H1 (cell line): ENCODE data around the gene SLC17A1. TPM values are rescaled to one million over a fixed set of nuclear protein-coding genes. Genes with fewer than 3 reads are reported as not detected.

Source experiments
- CTCF ChIA-PET: fragments of 300-600 bp; sonication (Branson Sonifier 250); formaldehyde crosslinking; loops from one replicate; lab custom pipeline; 2021; ENCODE audit not compliant: partially characterized antibody; lab: Charles Lee
- POLR2A ChIA-PET: fragments of 300-600 bp; sonication (Branson Sonifier 250); formaldehyde crosslinking; loops from one replicate; lab custom pipeline; 2021; ENCODE audit warnings: inconsistent platforms; ENCODE audit not compliant: partially characterized antibody; lab: Charles Lee
- DNase-seq, 2 experiments: peaks; one replicate each; pipeline versions ENCODE4 v3.0.0 to v3.0.0-alpha.2; 2010 to 2022; ENCODE audit warnings: low spot score in 2 of 2, low read depth in 1 of 2, mixed read lengths in 1 of 2
- FAIRE-seq: peaks from 2 replicates; lab custom pipeline; 2011; peaks lifted over from hg19 to GRCh38; lab: Jason Lieb, UNC
- H2AFZ ChIP-seq: 2 replicates; pipeline ENCODE4 v1.8.1; 2012; ENCODE audit warnings: low read length, inconsistent platforms
- H2AK5ac ChIP-seq: 2 replicates; pipeline ENCODE4 v1.6.1; 2013; ENCODE audit warnings: low read depth, low read length
- H2BK120ac ChIP-seq: replicated peaks from 2 replicates; pipeline ENCODE3; 2013; ENCODE audit warnings: low read depth, low read length, inconsistent platforms
- H2BK12ac ChIP-seq: 2 replicates; pipeline ENCODE4 v1.6.1; 2013; ENCODE audit warnings: low read depth, low read length
- H2BK15ac ChIP-seq: 2 replicates; pipeline ENCODE4 v1.6.1; 2013; ENCODE audit warnings: low read length
- H2BK20ac ChIP-seq: 2 replicates; pipeline ENCODE4 v1.6.1; 2013; ENCODE audit warnings: low read length
- H2BK5ac ChIP-seq: 2 replicates; pipeline ENCODE4 v1.6.1; 2013; ENCODE audit warnings: low read depth, low read length
- H3K14ac ChIP-seq: 2 replicates; pipeline ENCODE4 v1.6.1; 2013; ENCODE audit warnings: inconsistent platforms; ENCODE audit not compliant: insufficient read length
- H3K18ac ChIP-seq: 2 replicates; pipeline ENCODE4 v1.6.1; 2013; ENCODE audit warnings: low read length; ENCODE audit errors: extremely low read depth
- H3K23ac ChIP-seq: 2 replicates; pipeline ENCODE4 v1.6.1; 2013; ENCODE audit warnings: inconsistent platforms; ENCODE audit not compliant: insufficient read length
- H3K23me2 ChIP-seq: 2 replicates; pipeline ENCODE4 v1.6.1; 2013; ENCODE audit warnings: low read depth, low read length
- H3K27ac ChIP-seq: 2 replicates; pipeline ENCODE4 v1.6.1; 2011; ENCODE audit warnings: low read depth, low read length, inconsistent platforms
- H3K27me3 ChIP-seq, 4 experiments: replicated peaks in 1 of 4; 1 replicate in 1 of 4; 2 replicates in 3 of 4; pipeline versions ENCODE4 v1.6.1 to v1.8.1; 2011 to 2013; ENCODE audit warnings: low read length in 3 of 4, mild to moderate bottlenecking in 3 of 4, inconsistent platforms in 2 of 4, mixed read lengths in 2 of 4, moderate library complexity in 1 of 4; ENCODE audit not compliant: control insufficient read depth in 3 of 4, insufficient read depth in 3 of 4; ENCODE audit errors: extremely low read depth in 1 of 4
- H3K36me3 ChIP-seq, 4 experiments: 2 replicates each; pipeline versions ENCODE4 v1.6.1 to v1.8.1; 2011 to 2013; ENCODE audit warnings: mild to moderate bottlenecking in 4 of 4, low read length in 3 of 4, moderate library complexity in 2 of 4, control low read depth in 1 of 4, inconsistent platforms in 1 of 4; ENCODE audit not compliant: insufficient read depth in 4 of 4, control insufficient read depth in 2 of 4
- H3K4ac ChIP-seq: replicated peaks from 2 replicates; pipeline ENCODE3; 2013; ENCODE audit warnings: low read length, low read depth, mixed read lengths, inconsistent platforms; ENCODE audit not compliant: insufficient read length
- H3K4me1 ChIP-seq, 4 experiments: replicated peaks in 1 of 4; 1 replicate in 1 of 4; 2 replicates in 3 of 4; pipeline versions ENCODE4 v1.6.1 to v1.8.1; 2011 to 2013; ENCODE audit warnings: low read length in 3 of 4, inconsistent platforms in 2 of 4, mixed read lengths in 1 of 4; ENCODE audit not compliant: insufficient read depth in 4 of 4, control insufficient read depth in 3 of 4
- H3K4me2 ChIP-seq, 2 experiments: 2 replicates each; pipeline versions ENCODE4 v1.6.1 to v1.8.1; 2011 to 2013; ENCODE audit warnings: low read depth in 2 of 2, low read length in 2 of 2, control low read depth in 1 of 2, inconsistent platforms in 1 of 2, mild to moderate bottlenecking in 1 of 2; ENCODE audit not compliant: insufficient read depth in 1 of 2
- H3K4me3 ChIP-seq, 4 experiments: fragments of 200-600, 300-600 bp in 1 of 4; sonication (generic), shearing (Covaris generic), sonication (Bioruptor Twin) in 1 of 4; 2 replicates each; pipeline versions ENCODE4 v1.5.1 to v1.8.1; 2011 to 2016; ENCODE audit warnings: low read length in 4 of 4, low read depth in 3 of 4, control low read depth in 2 of 4, inconsistent platforms in 2 of 4, mild to moderate bottlenecking in 2 of 4, mixed read lengths in 1 of 4, moderate library complexity in 1 of 4; ENCODE audit not compliant: insufficient read depth in 2 of 4; ENCODE audit errors: extremely low read depth in 1 of 4
- H3K56ac ChIP-seq: replicated peaks from 2 replicates; pipeline ENCODE3; 2013; ENCODE audit warnings: low read depth, mild to moderate bottlenecking, mixed read lengths, low read length, inconsistent platforms; ENCODE audit not compliant: insufficient read length
- H3K79me1 ChIP-seq: 2 replicates; pipeline ENCODE4 v1.6.1; 2013; ENCODE audit warnings: low read depth, low read length, control low read depth
- H3K79me2 ChIP-seq, 2 experiments: 2 replicates each; pipeline versions ENCODE4 v1.6.1 to v1.8.1; 2012 to 2013; ENCODE audit warnings: low read length in 2 of 2, mild to moderate bottlenecking in 2 of 2, inconsistent platforms in 1 of 2; ENCODE audit not compliant: insufficient read depth in 2 of 2, control insufficient read depth in 1 of 2
- H3K9ac ChIP-seq, 4 experiments: replicated peaks in 1 of 4; 1 replicate in 1 of 4; 2 replicates in 3 of 4; pipeline versions ENCODE4 v1.6.1 to v1.8.1; 2011 to 2013; ENCODE audit warnings: low read depth in 3 of 4, low read length in 3 of 4, control low read depth in 2 of 4, mild to moderate bottlenecking in 2 of 4, moderate library complexity in 2 of 4, inconsistent platforms in 1 of 4; ENCODE audit errors: extremely low read depth in 1 of 4
- H3K9me3 ChIP-seq, 2 experiments: 2 replicates each; pipeline versions ENCODE4 v1.6.1 to v1.8.1; 2012 to 2013; ENCODE audit warnings: mild to moderate bottlenecking in 2 of 2, moderate library complexity in 2 of 2, control low read depth in 1 of 2, inconsistent platforms in 1 of 2, low read depth in 1 of 2, low read length in 1 of 2, mixed read lengths in 1 of 2; ENCODE audit not compliant: insufficient read depth in 2 of 2
- H4K20me1 ChIP-seq, 2 experiments: replicated peaks in 1 of 2; 2 replicates each; pipeline versions ENCODE3 to v1.8.1; 2011 to 2013; ENCODE audit warnings: inconsistent platforms in 2 of 2, low read length in 2 of 2, mild to moderate bottlenecking in 1 of 2; ENCODE audit not compliant: insufficient read depth in 2 of 2, control insufficient read depth in 1 of 2
- H4K5ac ChIP-seq: 2 replicates; pipeline ENCODE4 v1.6.1; 2013; ENCODE audit warnings: low read length, low read depth, mixed read lengths, inconsistent platforms; ENCODE audit not compliant: insufficient read length
- H4K8ac ChIP-seq: 2 replicates; pipeline ENCODE4 v1.8.0; 2013; ENCODE audit warnings: mild to moderate bottlenecking, moderate library complexity, low read length, inconsistent platforms; ENCODE audit not compliant: insufficient read depth; ENCODE audit errors: extremely low read depth
- H4K91ac ChIP-seq: replicated peaks from 2 replicates; pipeline ENCODE3; 2013; ENCODE audit warnings: low read length, mixed read lengths, inconsistent platforms; ENCODE audit not compliant: insufficient read length
- BCL11A ChIP-seq, 2 experiments: IDR thresholded peaks; one replicate each; pipeline ENCODE4 v1.6.1; 2011; ENCODE audit warnings: low read depth in 2 of 2, low read length in 2 of 2, mild to moderate bottlenecking in 2 of 2
- CREB1 ChIP-seq: IDR thresholded peaks from 2 replicates; pipeline ENCODE4 v1.6.1; 2012; ENCODE audit warnings: inconsistent platforms
- EGR1 ChIP-seq: IDR thresholded peaks from 2 replicates; pipeline ENCODE4 v1.6.1; 2011; ENCODE audit warnings: low read depth, low read length, borderline replicate concordance
- EZH2 ChIP-seq: fragments of 200-600 bp; sonication (generic); IDR thresholded peaks from 2 replicates; pipeline ENCODE4 v1.7.1; 2012; ENCODE audit warnings: low read depth, mild to moderate bottlenecking, moderate library complexity, low read length, inconsistent platforms; ENCODE audit not compliant: severe bottlenecking
- RFX5 ChIP-seq: IDR thresholded peaks from 2 replicates; pipeline ENCODE4 v1.6.1; 2011; ENCODE audit warnings: low read depth, low read length, improper control_type of control experiment, borderline replicate concordance
- SIN3A ChIP-seq, 2 experiments: IDR thresholded peaks in 1 of 2; conservative IDR thresholded peaks in 1 of 2; 2 replicates each; pipeline ENCODE4 v1.6.1; 2011 to 2012; ENCODE audit warnings: low read length in 2 of 2, improper control_type of control experiment in 1 of 2, low read depth in 1 of 2, mild to moderate bottlenecking in 1 of 2
- SUZ12 ChIP-seq: fragments of 200-600 bp; sonication (generic); IDR thresholded peaks from 2 replicates; pipeline ENCODE4 v1.6.1; 2012; ENCODE audit warnings: mild to moderate bottlenecking, inconsistent platforms, low read length, moderate library complexity, mixed read lengths
- TAF7 ChIP-seq: optimal IDR thresholded peaks from 2 replicates; pipeline ENCODE3; 2011; ENCODE audit warnings: low read depth, mild to moderate bottlenecking, inconsistent platforms, low read length, moderate library complexity, borderline replicate concordance
- YY1 ChIP-seq: IDR thresholded peaks from 2 replicates; pipeline ENCODE4 v1.6.1; 2011; ENCODE audit warnings: low read depth, mild to moderate bottlenecking, low read length
- WGBS, 2 experiments: shearing (Covaris generic) in 1 of 2; methylation state at CpG; one replicate each; pipeline versions ENCODE4 v1.1.6 to v1.1.7; 2013 to 2015; ENCODE audit warnings: low lambda C conversion rate in 2 of 2, mixed read lengths in 2 of 2, inconsistent platforms in 1 of 2, low coverage in 1 of 2, missing lambda C conversion rate in 1 of 2; ENCODE audit not compliant: insufficient replicate concordance in 2 of 2, insufficient coverage in 1 of 2, insufficient read length in 1 of 2; ENCODE audit errors: extremely low coverage in 1 of 2, missing lambda C conversion rate in 1 of 2; 5-methylcytosine and 5-hydroxymethylcytosine counted together
- polyA plus RNA-seq, 7 experiments: library from polyadenylated mRNA; depleted of rRNA in 3 of 7; stranded (reverse) in 5 of 7; unstranded in 2 of 7; fragments of >200 nt in 5 of 7; fragments of 200-250 nt in 2 of 7; gene quantifications; 1 replicate in 5 of 7; 2 replicates in 1 of 7; 4 replicates in 1 of 7; pipeline versions ENCODE4 v1.2.1 to v1.2.3, GENCODE V29; 2011 to 2013; ENCODE audit warnings: missing spikeins in 2 of 7, mixed read lengths in 2 of 7
- total RNA-seq: library from RNA; stranded (reverse); fragmentation: NEBNext Ultra II Directional; extraction: Animal tissue kit (Norgen Biotek cat#: 25700); gene quantifications from 2 replicates; pipeline ENCODE4 v1.2.1, GENCODE V29; 2021
- TF ChIP-seq, protein P1 (sequence below): IDR thresholded peaks from 2 replicates; pipeline ENCODE4 v1.6.1; 2012; ENCODE audit warnings: inconsistent platforms

SLC17A1 gene
- total and polyA plus RNA-seq, 2 of the 8 experiments (the other 6 are each of a cell fraction or from before 2014, with no cell fraction given): not detected

DNA sequence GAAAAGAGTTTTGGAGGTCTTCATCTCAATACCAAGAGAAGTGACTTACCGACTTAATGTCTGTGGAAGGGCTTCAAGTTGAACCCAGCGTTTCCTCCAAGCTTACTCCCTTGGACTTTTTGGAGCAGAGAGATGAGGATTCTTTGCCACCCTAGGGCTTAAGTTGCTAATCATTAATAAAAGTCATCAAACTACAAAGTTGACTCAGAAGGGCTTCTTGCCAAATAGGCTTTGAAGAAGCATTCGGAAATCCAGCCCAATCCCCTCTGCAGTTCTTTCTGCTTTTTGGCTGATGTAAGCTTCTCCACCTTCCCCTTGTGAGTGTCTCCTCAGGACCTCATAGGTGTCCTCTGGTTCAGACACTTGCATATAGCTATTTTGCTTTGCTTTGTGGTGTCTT is 42.3 kb upstream of the SLC17A1 start, which contains the start of gene SLC17A3:
SLC17A3 (minus strand) TSS at position 126 of the 400 bp plus-strand sequence. CDS start 5,856 bp downstream, outside the sequence.
- Histone ChIP-seq H3K27ac (no peak within 1 kb of the TSS), H2BK15ac (no peak within 1 kb of the TSS), H3K56ac (no peak within 1 kb of the TSS), H3K14ac (no peak within 1 kb of the TSS), H3K9ac (no peak within 1 kb of the TSS), H2BK12ac (no peak within 1 kb of the TSS), H4K5ac (no peak within 1 kb of the TSS), H3K27me3 (no peaks in the 10 kb centered on the region), H3K23me2 (no peaks in the 10 kb centered on the region), H3K18ac (no peak within 1 kb of the TSS), H4K91ac (no peak within 1 kb of the TSS), H4K20me1 (no peaks in the 10 kb centered on the region), H2BK20ac (no peak within 1 kb of the TSS), H3K4ac (no peak within 1 kb of the TSS), H2BK5ac (no peak within 1 kb of the TSS), H3K4me2 (no peak within 1 kb of the TSS), H3K79me2 (no peaks in the 10 kb centered on the region), H2AK5ac (no peak within 1 kb of the TSS), H3K23ac (no peak within 1 kb of the TSS), H3K4me3 (no peak within 1 kb of the TSS), H2AFZ (no peak within 1 kb of the TSS), H2BK120ac (no peak within 1 kb of the TSS), H3K9me3 (no peaks in the 10 kb centered on the region), H3K4me1 (no peaks in the 10 kb centered on the region), H3K36me3 (no peaks in the 10 kb centered on the region), H4K8ac (no peak within 1 kb of the TSS), H3K79me1 (no peaks in the 10 kb centered on the region)
- DNase-seq (no peak), FAIRE-seq (no peak)
- TF ChIP-seq, protein P1, sequence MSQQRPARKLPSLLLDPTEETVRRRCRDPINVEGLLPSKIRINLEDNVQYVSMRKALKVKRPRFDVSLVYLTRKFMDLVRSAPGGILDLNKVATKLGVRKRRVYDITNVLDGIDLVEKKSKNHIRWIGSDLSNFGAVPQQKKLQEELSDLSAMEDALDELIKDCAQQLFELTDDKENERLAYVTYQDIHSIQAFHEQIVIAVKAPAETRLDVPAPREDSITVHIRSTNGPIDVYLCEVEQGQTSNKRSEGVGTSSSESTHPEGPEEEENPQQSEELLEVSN: no peak
- no peak for TF ChIP-seq EZH2
- no peak for TF ChIP-seq EGR1
- no peak for TF ChIP-seq SUZ12
- no peak for TF ChIP-seq SIN3A (conservative IDR thresholded peaks at IDR 0.05 in 1 of 2, IDR thresholded peaks at IDR 0.05 in 1 of 2; ENCODE audit: low read depth in 1 of 2, low read length in 2 of 2)
- TF ChIP-seq CREB1: no peak
- no peak for TF ChIP-seq RFX5
- no peak for TF ChIP-seq TAF7
- TF ChIP-seq BCL11A (IDR thresholded peaks at IDR 0.05; ENCODE audit: low read depth in 2 of 2, low read length in 2 of 2): no peak
- no peak for TF ChIP-seq YY1
- POLR2A ChIA-PET: no interaction called here
- CTCF ChIA-PET: interaction anchor here (0.5 to 1.7 kb wide), 5 partner anchors 9 to 176 kb away, joined by 3 to 4 read pairs (median 3); no protein-coding TSS in a partner anchor
- WGBS, 2 experiments: 93% methylated on average over 3 of the region's 3 CpGs; no CpG with 5 or more reads in 1 of the 2 experiments
